ENCODE measurements around the gene PROX1.

DNA sequence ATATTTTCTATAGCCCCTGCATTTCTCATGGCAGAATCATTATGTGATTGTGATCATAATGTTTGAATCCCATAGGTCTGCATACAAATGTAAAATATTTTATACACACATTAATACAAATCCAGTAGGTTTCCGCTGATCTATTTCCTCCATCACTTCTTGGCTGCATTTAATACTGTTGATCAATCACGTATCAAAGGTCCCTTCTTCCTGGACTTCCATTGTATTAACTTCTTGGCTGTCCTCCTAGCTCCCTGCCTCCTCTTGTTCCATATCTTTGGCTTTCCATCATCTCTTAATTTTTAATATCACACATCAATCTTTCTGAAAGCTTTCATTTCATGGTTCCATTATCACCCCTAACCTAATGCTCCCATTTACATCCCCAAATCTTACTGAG is 97.6 kb downstream of the PROX1 start:
- TF ChIP-seq, protein P1, sequence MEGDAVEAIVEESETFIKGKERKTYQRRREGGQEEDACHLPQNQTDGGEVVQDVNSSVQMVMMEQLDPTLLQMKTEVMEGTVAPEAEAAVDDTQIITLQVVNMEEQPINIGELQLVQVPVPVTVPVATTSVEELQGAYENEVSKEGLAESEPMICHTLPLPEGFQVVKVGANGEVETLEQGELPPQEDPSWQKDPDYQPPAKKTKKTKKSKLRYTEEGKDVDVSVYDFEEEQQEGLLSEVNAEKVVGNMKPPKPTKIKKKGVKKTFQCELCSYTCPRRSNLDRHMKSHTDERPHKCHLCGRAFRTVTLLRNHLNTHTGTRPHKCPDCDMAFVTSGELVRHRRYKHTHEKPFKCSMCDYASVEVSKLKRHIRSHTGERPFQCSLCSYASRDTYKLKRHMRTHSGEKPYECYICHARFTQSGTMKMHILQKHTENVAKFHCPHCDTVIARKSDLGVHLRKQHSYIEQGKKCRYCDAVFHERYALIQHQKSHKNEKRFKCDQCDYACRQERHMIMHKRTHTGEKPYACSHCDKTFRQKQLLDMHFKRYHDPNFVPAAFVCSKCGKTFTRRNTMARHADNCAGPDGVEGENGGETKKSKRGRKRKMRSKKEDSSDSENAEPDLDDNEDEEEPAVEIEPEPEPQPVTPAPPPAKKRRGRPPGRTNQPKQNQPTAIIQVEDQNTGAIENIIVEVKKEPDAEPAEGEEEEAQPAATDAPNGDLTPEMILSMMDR (optimal IDR thresholded peaks at IDR 0.05 in 1 of 3, IDR thresholded peaks at IDR 0.05 in 1 of 3, conservative IDR thresholded peaks at IDR 0.05 in 1 of 3; ENCODE audit: extremely low read depth in 1 of 3, insufficient read depth in 2 of 3, low read length in 3 of 3) = no peak
- no peak for TF ChIP-seq EZH2 (IDR thresholded peaks at IDR 0.05; ENCODE audit: low read length)

Data from keratinocyte (primary cell).